Measurements from ENCODE around the gene DOHH. TPM values are rescaled to one million over a fixed set of nuclear protein-coding genes. Genes with fewer than 3 reads are reported as not detected.

DOHH gene
- total RNA-seq, 1 donor from 2014 or later = 13.6 TPM

GRCh38 chr19:3492131-3492839 lies 8.2 kb downstream of the DOHH start:
- TF ChIP-seq CTCF (IDR thresholded peaks at IDR 0.05) = no peak
- no peaks in the 10 kb centered on the region for H3K9me3 Mint-ChIP-seq
- ATAC-seq (ENCODE audit: low read depth) = no peak
- H3K4me3 Mint-ChIP-seq = no peak overlapping the region
- CTCF ChIA-PET = no interaction called here
- no peaks in the 10 kb centered on the region for H3K27me3 Mint-ChIP-seq
- H3K27ac Mint-ChIP-seq = no peak overlapping the region
- POLR2A ChIA-PET = interaction anchor here (0.5 kb wide), 1 partner anchor 11 kb away, joined by 5 read pairs; no protein-coding TSS in a partner anchor
- DNase-seq = no peak
- H3K36me3 Mint-ChIP-seq (ENCODE audit: low read depth) = peaks cover 55% of the 10 kb centered on the region
- intact Hi-C loops (cut with micrococcal nuclease) = no loop called here
- H3K4me1 Mint-ChIP-seq = no peaks in the 10 kb centered on the region

GRCh38 chr19:3491396-3492119 lies 8.9 kb downstream of the DOHH start:
- ChIA-PET CTCF (no interaction called here), POLR2A (interaction anchor here (0.5 kb wide), 1 partner anchor 11 kb away, joined by 5 read pairs; no protein-coding TSS in a partner anchor)
- no peak for TF ChIP-seq CTCF (IDR thresholded peaks at IDR 0.05)
- no peak overlapping the region for H3K27ac Mint-ChIP-seq
- intact Hi-C loops (cut with micrococcal nuclease) = no loop called here
- ATAC-seq (ENCODE audit: low read depth) = no peak
- H3K27me3 Mint-ChIP-seq = no peaks in the 10 kb centered on the region
- no peak for DNase-seq
- no peaks in the 10 kb centered on the region for H3K9me3 Mint-ChIP-seq
- no peak overlapping the region for H3K4me3 Mint-ChIP-seq
- no peaks in the 10 kb centered on the region for H3K4me1 Mint-ChIP-seq
- peaks cover 51% of the 10 kb centered on the region for H3K36me3 Mint-ChIP-seq (ENCODE audit: low read depth)

DNA sequence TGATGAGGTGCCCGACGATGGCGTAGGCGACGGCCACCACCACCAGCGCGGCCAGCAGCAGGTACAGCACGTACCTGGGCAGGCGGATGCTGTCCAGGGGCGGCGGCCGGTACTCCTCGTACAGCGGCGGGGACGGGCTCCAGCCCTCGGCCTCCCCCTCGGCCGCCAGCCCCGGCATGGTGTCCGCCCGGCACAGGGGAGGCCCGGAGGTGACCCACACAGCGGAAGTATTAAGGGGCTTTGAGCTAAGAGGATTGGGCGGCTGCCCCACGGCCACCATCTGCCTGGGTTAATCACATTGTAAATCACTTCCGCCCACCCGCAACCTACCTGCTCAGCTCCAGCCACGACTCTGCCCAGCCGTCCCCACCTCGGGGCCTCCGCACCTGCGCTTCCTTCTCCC lies 17.2 kb downstream of the DOHH start, which contains the start of gene SMIM44:
Gene SMIM44, minus strand, starts transcription at position 216 of the 403 bp plus-strand sequence. Its CDS starts 38 bp downstream, at position 178.
- ATAC-seq (ENCODE audit: low read depth) = no peak
- no peak for TF ChIP-seq CTCF (IDR thresholded peaks at IDR 0.05)
- Mint-ChIP-seq H3K9me3 (no peaks in the 10 kb centered on the region), H3K27ac (no peak within 1 kb of the TSS), H3K4me3 (no peak within 1 kb of the TSS), H3K4me1 (peaks cover 15% of the 10 kb centered on the region), H3K36me3 (ENCODE audit: low read depth) (peaks cover 2% of the 10 kb centered on the region), H3K27me3 (no peaks in the 10 kb centered on the region)
- CTCF ChIA-PET = interaction anchor here (1.3 to 1.4 kb wide), 2 partner anchors 10 to 178 kb away, joined by 4 read pairs; no protein-coding TSS in a partner anchor
- no peak for DNase-seq
- intact Hi-C loops (cut with micrococcal nuclease) = no loop called here
- POLR2A ChIA-PET = no interaction called here

DNA sequence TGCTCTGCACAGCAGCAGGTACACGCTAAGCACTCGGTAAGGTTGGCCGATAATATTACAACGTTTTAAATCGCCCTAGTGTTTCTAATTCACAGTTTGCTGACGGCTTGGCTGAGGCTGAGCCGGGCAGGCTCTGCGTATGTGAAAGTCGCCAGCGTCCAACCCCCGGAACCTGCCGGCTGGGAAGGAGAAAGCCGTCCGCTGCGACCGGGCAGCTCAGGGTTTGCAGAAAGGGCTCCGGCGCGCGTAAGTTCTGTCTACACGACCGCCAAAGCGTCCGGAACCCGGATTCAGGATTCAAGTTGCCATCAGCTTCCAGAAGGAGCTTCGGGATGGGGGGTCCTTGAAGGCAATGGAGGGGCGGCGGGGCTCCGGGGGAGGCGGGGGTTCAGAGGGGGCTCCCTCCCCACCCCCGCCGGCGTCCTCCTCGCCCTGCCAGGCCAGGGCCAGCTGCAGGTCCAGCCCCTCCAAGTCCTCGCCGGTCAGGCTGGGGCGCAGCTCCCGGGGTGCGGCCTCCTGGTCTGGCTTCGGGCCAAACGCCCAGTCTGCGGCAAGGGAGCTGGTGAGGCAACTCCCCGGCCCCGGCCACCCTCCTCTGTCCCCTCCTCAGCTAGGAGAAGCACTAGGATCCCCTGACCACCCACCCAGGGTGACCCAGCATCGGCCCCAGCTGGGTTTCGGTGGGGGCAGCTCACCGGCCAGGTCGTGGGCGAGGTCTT lies 17.8 kb downstream of the DOHH start:
- ATAC-seq (ENCODE audit: low read depth) (no peak), DNase-seq (no peak)
- ChIA-PET POLR2A (interaction anchor here (0.7 kb wide), 1 partner anchor 45 kb away, joined by 4 read pairs; no protein-coding TSS in a partner anchor), CTCF (interaction anchor here (1.3 to 1.4 kb wide), 2 partner anchors 10 to 178 kb away, joined by 4 read pairs; no protein-coding TSS in a partner anchor)
- no peak overlapping the region for H3K4me3 Mint-ChIP-seq
- H3K4me1 Mint-ChIP-seq = peaks cover 19% of the 10 kb centered on the region
- no peaks in the 10 kb centered on the region for H3K27me3 Mint-ChIP-seq
- H3K9me3 Mint-ChIP-seq = no peaks in the 10 kb centered on the region
- H3K27ac Mint-ChIP-seq = no peak overlapping the region
- intact Hi-C loops (cut with micrococcal nuclease) = no loop called here
- no peaks in the 10 kb centered on the region for H3K36me3 Mint-ChIP-seq (ENCODE audit: low read depth)
- no peak for TF ChIP-seq CTCF (IDR thresholded peaks at IDR 0.05)
